ENCODE data around the gene TTYH2.

Gene TTYH2

DNA sequence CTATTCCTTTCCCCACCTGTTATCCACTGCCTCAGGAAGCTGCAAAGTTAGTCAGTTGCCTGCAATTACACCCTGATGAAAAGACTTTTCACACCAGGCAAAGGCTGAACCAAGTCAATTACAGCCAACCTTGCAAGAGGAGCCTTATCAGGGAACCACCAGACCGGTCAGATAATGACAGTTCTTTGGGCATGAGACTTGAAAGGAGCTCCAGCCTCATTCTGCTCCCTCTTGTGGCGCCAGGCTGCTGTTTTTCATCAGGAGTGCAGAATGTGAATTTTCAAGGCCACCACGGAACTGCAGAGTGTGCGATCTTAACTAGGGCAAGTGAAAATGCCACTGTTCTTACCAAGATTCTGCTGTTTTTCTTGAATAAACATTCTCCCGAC is 83.2 kb downstream of the TTYH2 start:
- DNase-seq = no peak

DNA sequence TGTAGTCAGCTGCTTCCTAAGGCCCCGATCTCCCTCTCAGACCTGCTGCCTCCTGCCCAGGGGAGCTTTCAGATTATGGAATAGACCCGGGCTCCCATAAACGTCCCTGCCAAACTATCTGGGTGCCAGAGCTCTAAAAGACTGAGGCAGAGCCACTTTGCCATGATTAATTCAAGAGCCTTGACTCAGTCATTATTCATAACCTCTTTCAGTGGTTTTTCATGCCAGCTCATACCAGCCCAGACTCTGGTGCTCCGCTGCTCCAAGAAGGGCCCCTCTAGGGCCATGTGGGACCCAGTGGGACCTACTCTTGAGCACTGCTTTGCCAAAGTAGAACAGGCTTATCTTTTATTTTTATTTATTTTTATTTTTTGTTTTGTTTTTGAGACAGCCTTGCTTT is 84.6 kb downstream of the TTYH2 start:
- no peak for DNase-seq

DNA sequence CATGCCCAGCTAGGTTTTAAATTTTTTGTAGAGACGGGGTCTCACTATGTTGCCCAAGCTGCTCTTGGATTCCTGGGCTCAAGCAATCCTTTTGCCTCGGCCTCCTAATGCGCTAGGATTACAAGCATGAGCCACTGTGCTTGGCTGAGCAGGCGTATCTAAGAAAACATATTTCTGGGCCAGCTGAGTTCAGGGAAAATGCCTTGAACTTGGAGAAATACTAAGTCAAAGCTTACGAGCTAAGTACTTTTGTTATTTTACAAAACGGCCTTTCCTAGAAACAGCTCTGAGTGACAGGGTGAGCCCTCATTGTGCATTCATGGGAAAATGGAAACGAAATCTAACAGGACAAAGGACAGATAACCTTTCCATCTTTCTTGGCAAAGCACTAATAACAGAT is 85.4 kb downstream of the TTYH2 start:
- no peak for DNase-seq

DNA sequence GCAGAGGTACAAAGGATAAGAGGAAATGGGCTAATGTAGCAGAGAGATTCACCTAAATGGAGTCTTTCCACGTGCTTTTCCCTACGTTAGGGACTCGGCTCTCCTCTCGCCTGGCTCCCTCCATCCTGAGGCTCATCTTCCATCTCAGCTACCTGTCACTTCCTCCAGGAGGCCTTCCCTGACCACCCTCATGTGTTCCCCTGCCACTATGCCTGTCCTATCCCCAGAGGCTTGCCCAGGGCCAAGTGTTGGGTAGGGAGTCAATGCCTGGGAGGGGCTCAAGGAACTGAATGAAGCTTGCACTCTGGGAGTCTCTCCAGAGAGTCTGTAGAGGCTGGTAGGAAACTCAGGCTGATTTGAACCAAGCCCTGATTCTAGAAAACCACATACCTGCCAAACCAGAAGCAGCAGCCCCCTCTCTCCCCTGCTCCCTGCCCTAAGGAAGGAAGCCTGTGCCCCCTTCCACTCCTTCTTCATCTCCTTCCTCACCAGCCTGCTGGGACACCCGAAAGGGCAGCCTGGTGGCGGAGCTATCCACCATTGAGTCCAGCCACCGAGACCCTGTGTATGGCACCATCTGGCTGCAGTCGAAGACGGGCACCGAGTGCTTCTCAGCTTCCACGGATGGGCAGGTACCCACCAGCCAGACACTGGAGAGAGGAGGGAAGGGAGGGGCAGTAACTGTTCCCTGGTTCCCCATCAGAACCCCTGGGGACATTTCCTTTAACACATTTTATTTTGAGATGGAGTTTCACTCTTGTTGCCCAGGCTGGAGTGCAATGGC is 86.0 kb downstream of the TTYH2 start:
- DNase-seq = no peak

DNA sequence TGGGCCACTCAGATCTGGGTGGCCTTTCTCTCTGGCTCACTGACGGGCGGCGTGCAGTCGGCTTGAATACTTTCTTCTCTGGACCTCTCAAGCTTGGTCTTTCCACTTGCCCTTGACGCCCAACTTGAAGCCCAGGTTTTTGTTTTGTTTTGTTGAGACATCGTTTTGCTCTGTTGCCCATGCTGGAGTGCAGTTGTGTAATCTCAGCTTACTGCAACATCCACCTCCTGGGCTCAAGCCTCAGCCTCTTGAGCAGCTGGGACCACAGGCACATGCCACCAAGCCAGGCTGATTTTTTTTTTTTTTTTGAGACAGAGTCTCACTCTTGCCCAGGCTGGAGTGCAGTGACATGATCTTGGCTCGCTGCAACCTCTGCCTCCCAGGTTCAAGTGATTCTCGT is 89.9 kb downstream of the TTYH2 start:
- DNase-seq = no peak

DNA sequence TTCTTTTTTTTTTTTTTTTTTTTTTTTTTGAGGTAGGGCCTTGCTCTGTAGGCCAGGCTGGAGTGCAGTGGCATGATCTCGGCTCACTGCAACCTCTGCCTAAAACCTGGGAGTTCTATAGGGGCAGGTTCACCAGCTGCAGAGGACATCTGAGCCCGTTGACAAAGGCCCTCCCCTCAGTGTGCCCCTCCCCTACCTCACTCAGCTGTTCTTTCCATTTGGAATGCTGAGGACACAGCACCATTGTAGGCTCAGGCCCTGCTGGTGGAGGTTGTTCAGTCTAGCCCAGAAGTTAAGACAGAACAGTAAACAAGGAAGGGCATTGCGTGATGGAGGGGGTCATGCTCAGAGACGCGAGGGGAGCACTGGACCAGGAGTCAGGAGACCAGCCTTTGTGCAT is 90.8 kb downstream of the TTYH2 start:
- peak; percentile 4 for DNase-seq

DNA sequence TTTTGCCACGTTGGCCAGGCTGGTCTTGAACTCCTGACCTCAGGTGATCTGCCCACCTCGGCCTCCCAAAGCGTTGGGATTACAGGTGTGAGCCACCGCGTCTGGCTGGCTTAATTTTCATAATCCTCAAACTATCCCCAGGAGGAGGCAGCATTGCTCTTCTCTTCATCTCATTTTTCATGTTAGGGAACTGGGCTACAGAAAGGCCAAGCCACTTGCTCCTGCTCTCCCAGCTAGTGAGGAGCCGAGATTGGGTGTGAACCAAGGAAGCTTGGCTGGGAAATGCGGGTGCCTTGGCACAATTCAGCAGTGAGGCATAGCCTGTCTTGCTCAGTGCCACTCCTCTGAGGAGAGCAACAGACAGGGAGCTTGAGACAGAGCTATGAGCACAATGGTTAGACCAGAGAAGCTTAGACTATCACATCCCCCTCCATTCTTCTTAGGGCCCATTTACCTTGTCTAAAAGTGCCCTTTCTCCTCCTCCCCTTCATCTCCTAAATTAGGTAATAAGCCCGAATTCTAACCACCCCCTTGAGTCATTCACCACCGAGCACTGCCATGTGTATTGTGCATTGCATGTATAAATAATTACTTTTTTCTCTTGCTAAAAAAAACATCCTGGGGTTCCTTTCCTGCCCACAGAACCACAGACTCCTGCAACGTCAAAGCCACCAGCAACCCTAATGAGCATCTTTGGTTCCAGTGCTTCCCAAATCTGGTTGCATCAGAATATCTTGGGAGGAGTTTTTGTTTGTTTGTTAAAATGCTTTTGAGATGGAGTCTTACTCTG is 92.7 kb downstream of the TTYH2 start:
- DNase-seq = peak; percentile 32

DNA sequence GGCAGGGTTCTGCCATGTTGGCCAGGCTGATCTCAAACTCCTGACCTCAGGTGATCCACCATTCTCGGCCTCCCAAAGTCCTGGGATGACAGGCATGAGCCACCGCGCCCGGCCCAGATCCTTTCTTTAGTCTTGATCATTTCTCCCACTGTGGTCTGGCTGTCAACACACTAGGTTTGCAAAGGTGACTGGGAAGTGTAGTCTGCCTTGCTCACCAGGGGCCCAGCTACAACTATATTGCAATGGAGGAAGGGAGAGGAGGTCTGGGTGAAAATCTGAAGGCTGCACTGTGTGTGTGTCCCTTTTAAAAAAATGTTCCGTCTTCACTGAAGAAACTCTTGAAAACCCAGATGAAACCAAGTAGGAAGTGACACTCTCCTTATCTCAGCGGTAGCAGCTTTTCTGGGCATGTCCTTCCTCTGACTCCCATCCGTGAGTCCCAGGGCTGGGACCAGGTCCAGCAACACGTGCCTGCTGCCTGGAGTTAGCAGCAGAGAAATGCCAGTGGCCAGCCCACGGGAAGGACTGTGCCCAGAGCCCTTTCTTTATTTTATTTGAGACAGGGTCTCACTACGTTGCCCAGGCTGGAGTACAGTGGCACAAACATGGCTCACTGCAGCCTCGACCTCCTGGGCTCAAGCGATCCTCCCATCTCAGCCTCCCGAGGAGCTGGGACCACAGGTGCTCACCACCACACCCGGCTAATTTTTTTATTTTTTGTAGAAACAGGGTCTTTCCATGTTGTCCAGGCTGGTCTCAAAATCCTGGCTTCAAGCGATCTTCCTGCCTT is 94.8 kb downstream of the TTYH2 start:
- no peak for DNase-seq

DNA sequence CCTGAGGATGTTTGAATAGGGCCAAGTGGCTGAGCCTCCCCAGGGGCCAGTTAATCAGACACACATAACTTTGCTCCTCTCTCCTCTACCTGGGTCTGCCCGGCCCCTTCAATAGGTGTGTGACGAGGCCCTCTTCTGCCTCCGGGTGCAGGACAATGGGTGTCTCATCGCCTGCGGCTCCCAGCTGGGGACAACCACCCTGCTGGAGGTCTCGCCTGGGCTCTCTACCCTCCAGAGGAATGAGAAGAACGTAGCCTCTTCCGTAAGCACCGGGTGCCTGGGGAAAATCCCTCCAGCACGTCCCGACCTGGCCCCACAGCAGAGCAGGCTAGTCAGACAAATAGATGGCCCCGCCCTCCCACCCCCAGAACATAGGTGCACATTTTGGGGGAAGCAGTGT is 96.5 kb downstream of the TTYH2 start:
- no peak for DNase-seq

Data from SHP77 treated with DMSO at 0.1 percent for 48 hours (cell line).